Stomach (tissue), 9 donors: Measurements from ENCODE around the gene TIGD1. TPM values are rescaled to one million over a fixed set of nuclear protein-coding genes. Genes with fewer than 3 reads are reported as not detected.

Experiments
- DNase-seq, 2 donors: peaks; one replicate each; pipeline versions ENCODE4 v3.0.0 to v3.0.0-alpha.2; 2013 to 2019
- H3K27ac ChIP-seq, 5 donors: fragments of 200-600 bp in 4 of 5; sonication (generic) in 4 of 5; one replicate each; pipeline ENCODE4 v1.5.1; 2013 to 2019; ENCODE audit warnings: mild to moderate bottlenecking in 1 of 5, moderate library complexity in 1 of 5
- H3K27me3 ChIP-seq, 3 donors: fragments of 200-600 bp; sonication (generic); one replicate each; pipeline ENCODE4 v1.5.1; 2017 to 2019; ENCODE audit warnings: mixed run types in 1 of 3
- H3K36me3 ChIP-seq, 4 donors: fragments of 200-600 bp; sonication (generic); 1 replicate in 3 of 4; 2 replicates in 1 of 4; pipeline ENCODE4 v1.5.1; 2016 to 2019
- H3K4me1 ChIP-seq, 4 donors: fragments of 200-600 bp; sonication (generic); one replicate each; pipeline ENCODE4 v1.5.1; 2016 to 2019
- H3K4me3 ChIP-seq, 4 donors: fragments of 200-600 bp; sonication (generic) in 3 of 4; one replicate each; pipeline ENCODE4 v1.5.1; 2016 to 2019; ENCODE audit warnings: mild to moderate bottlenecking in 1 of 4
- H3K9me3 ChIP-seq, 4 donors: fragments of 200-600 bp; sonication (generic); one replicate each; pipeline ENCODE4 v1.5.1; 2016 to 2019
- CTCF ChIP-seq, 7 experiments: fragments of 450-650 bp in 4 of 7; fragments of 200-600 bp in 3 of 7; sonication (generic) in 3 of 7; IDR thresholded peaks; one replicate each; pipeline ENCODE4 v1.5.1; 2016 to 2019; ENCODE audit warnings: antibody characterized with exemption in 7 of 7, control low read depth in 2 of 7, mild to moderate bottlenecking in 1 of 7
- EP300 ChIP-seq: sonication (generic); formaldehyde crosslinking; IDR thresholded peaks from one replicate; pipeline ENCODE4 v1.6.1; 2017; ENCODE audit warnings: antibody characterized with exemption
- POLR2A ChIP-seq, 4 donors: fragments of 450-650 bp; IDR thresholded peaks; one replicate each; pipeline ENCODE4 v1.6.1; 2016; ENCODE audit warnings: antibody characterized with exemption in 4 of 4, control low read depth in 2 of 4, mild to moderate bottlenecking in 1 of 4, moderate library complexity in 1 of 4
- POLR2AphosphoS5 ChIP-seq, 3 donors: sonication (generic); formaldehyde crosslinking; IDR thresholded peaks; one replicate each; pipeline ENCODE4 v1.6.1; 2016; ENCODE audit warnings: antibody characterized with exemption in 3 of 3
- WGBS, 5 donors: extraction: QIAGEN DNeasy Blood & Tissue Kit in 3 of 5; methylation state at CpG; one replicate each; pipeline versions ENCODE4 v1.1.5 to v1.1.7; 2013 to 2018; 5-methylcytosine and 5-hydroxymethylcytosine counted together
- intact Hi-C: fragments of 100-400 bp; cut with DNase I; formaldehyde crosslinking; loops from one replicate; pipeline ENCODE4 v1.15.1; 2023; ENCODE audit warnings: low total_unique reads
- polyA plus RNA-seq, 3 donors: library from polyadenylated mRNA; stranded (reverse); fragments of 200-250 nt; gene quantifications; one replicate each; pipeline ENCODE4 v1.2.3, GENCODE V29; 2013
- total RNA-seq, 5 donors: library from RNA; depleted of rRNA; stranded (reverse); fragments of >200 nt; gene quantifications; one replicate each; pipeline versions ENCODE4 v1.1.0 to v1.2.3, GENCODE V29; 2014 to 2016
- donor health status: healthy with polysubstance abuse.
- donor health status: Bipolar disorder and iron deficiency.
- donor health status: healthy.

TIGD1 gene
- total and polyA plus RNA-seq, 8 donors, result 1.2 to 14.5 (median 6.1) TPM

- Histone ChIP-seq H3K36me3 (no peaks in the 10 kb centered on the region), H3K27ac (no peak overlapping the region), H3K4me3 (no peak overlapping the region), H3K27me3 (peaks cover 0 to 39% (median 0%) of the 10 kb centered on the region in 3 donors), H3K4me1 (no peaks in the 10 kb centered on the region), H3K9me3 (no peaks in the 10 kb centered on the region)
- no peak for TF ChIP-seq CTCF (IDR thresholded peaks at IDR 0.05)
- no peak for TF ChIP-seq EP300
- TF ChIP-seq POLR2AphosphoS5 (IDR thresholded peaks at IDR 0.05), result no peak
- no peak for TF ChIP-seq POLR2A (IDR thresholded peaks at IDR 0.05)
- 65 to 95% (median 78%) methylated on average over 4 to 10 of the region's 10 CpGs for WGBS, 5 donors
- DNase-seq, result peak in 1 of 2 donors; percentile 74
- intact Hi-C loops, result no loop called here
Measured at GRCh38 chr2:232512602-232513001, 37.8 kb downstream of the TIGD1 start.

- 33 to 63% (median 54%) methylated on average over 3 to 11 of the region's 11 CpGs for WGBS, 5 donors
- no peak overlapping the region for H3K27ac ChIP-seq
- H3K4me1 ChIP-seq, result no peaks in the 10 kb centered on the region
- no peaks in the 10 kb centered on the region for H3K9me3 ChIP-seq
- no peak for DNase-seq
- H3K36me3 ChIP-seq, result no peaks in the 10 kb centered on the region
- intact Hi-C loops, result no loop called here
- H3K27me3 ChIP-seq, result peaks cover 0 to 43% (median 0%) of the 10 kb centered on the region in 3 donors
- TF ChIP-seq EP300 (no peak), POLR2A (IDR thresholded peaks at IDR 0.05) (no peak), CTCF (IDR thresholded peaks at IDR 0.05) (no peak), POLR2AphosphoS5 (IDR thresholded peaks at IDR 0.05) (no peak)
- H3K4me3 ChIP-seq, result no peak overlapping the region
Measured at GRCh38 chr2:232511336-232511890, 38.9 kb downstream of the TIGD1 start.

GRCh38 chr2:232508251-232508650, 42.1 kb downstream of the TIGD1 start:
- no peaks in the 10 kb centered on the region for H3K9me3 ChIP-seq
- no peaks in the 10 kb centered on the region for H3K36me3 ChIP-seq
- no peak overlapping the region for H3K4me3 ChIP-seq
- 56 to 75% (median 72%) methylated on average over 2 to 7 of the region's 7 CpGs for WGBS, 5 donors
- no peak for TF ChIP-seq CTCF (IDR thresholded peaks at IDR 0.05)
- TF ChIP-seq POLR2AphosphoS5 (IDR thresholded peaks at IDR 0.05), result no peak
- TF ChIP-seq EP300, result no peak
- TF ChIP-seq POLR2A (IDR thresholded peaks at IDR 0.05), result no peak
- H3K4me1 ChIP-seq, result peaks cover 0 to 9% (median 7%) of the 10 kb centered on the region in 4 donors
- H3K27me3 ChIP-seq, result peaks cover 0 to 67% (median 15%) of the 10 kb centered on the region in 3 donors
- no peak overlapping the region for H3K27ac ChIP-seq
- intact Hi-C loops, result no loop called here
- no peak for DNase-seq

GRCh38 chr2:232506709-232507108, 43.6 kb downstream of the TIGD1 start:
- Histone ChIP-seq H3K36me3 (no peaks in the 10 kb centered on the region), H3K4me3 (no peak overlapping the region), H3K27ac (no peak overlapping the region), H3K4me1 (peaks cover 9 to 24% (median 21%) of the 10 kb centered on the region in 4 donors), H3K9me3 (no peaks in the 10 kb centered on the region), H3K27me3 (peaks cover 0 to 68% (median 30%) of the 10 kb centered on the region in 3 donors)
- TF ChIP-seq CTCF (IDR thresholded peaks at IDR 0.05) (no peak), POLR2A (IDR thresholded peaks at IDR 0.05) (no peak), EP300 (no peak), POLR2AphosphoS5 (IDR thresholded peaks at IDR 0.05) (no peak)
- no peak for DNase-seq
- intact Hi-C loops, result no loop called here
- WGBS, 5 donors, result 53 to 72% (median 59%) methylated on average over 4 of the region's 4 CpGs
